GM23248 (cell line): ENCODE measurements around the gene CACNA1D. TPM values are rescaled to one million over a fixed set of nuclear protein-coding genes. Genes with fewer than 3 reads are reported as not detected.

Source experiments
- DNase-seq: peaks from one replicate; pipeline ENCODE4 v3.0.0-alpha.2; 2015
- H2AFZ ChIP-seq: fragments of 200-600 bp; sonication (generic); 2 replicates; pipeline ENCODE4 v1.6.1; 2016; ENCODE audit warnings: antibody characterized with exemption
- H3F3A ChIP-seq: fragments of 200-600 bp; sonication (generic); 2 replicates; pipeline ENCODE4 v1.6.1; 2016; ENCODE audit warnings: mild to moderate bottlenecking, antibody characterized with exemption, mixed run types; ENCODE audit not compliant: insufficient read depth
- H3K27ac ChIP-seq: fragments of 200-600 bp; sonication (generic); 2 replicates; pipeline ENCODE4 v1.5.1; 2016; ENCODE audit warnings: mild to moderate bottlenecking
- H3K27me3 ChIP-seq: fragments of 200-600 bp; sonication (generic); replicated peaks from 2 replicates; pipeline ENCODE4 v1.6.1; 2016; ENCODE audit warnings: mild to moderate bottlenecking; ENCODE audit not compliant: insufficient read depth
- H3K36me3 ChIP-seq: fragments of 200-600 bp; sonication (generic); 2 replicates; pipeline ENCODE4 v1.6.1; 2016; ENCODE audit warnings: low read depth, mild to moderate bottlenecking
- H3K4me1 ChIP-seq: fragments of 200-600 bp; sonication (generic); 2 replicates; pipeline ENCODE4 v1.6.1; 2016; ENCODE audit warnings: mild to moderate bottlenecking; ENCODE audit not compliant: insufficient read depth
- H3K4me2 ChIP-seq: fragments of 200-600 bp; sonication (generic); one replicate; pipeline ENCODE4 v1.6.1; 2016; ENCODE audit warnings: mild to moderate bottlenecking; ENCODE audit not compliant: unreplicated experiment
- H3K4me3 ChIP-seq: fragments of 200-600 bp; sonication (generic); 2 replicates; pipeline ENCODE4 v1.5.1; 2016; ENCODE audit warnings: mild to moderate bottlenecking
- H3K79me2 ChIP-seq: fragments of 200-600 bp; sonication (generic); 2 replicates; pipeline ENCODE4 v1.6.1; 2016; ENCODE audit warnings: mild to moderate bottlenecking; ENCODE audit not compliant: insufficient read depth
- H3K9ac ChIP-seq: fragments of 200-600 bp; sonication (generic); 2 replicates; pipeline ENCODE4 v1.6.1; 2016; ENCODE audit warnings: mild to moderate bottlenecking
- H3K9me2 ChIP-seq: fragments of 200-600 bp; sonication (generic); 2 replicates; pipeline ENCODE4 v1.6.1; 2016; ENCODE audit warnings: mixed run types, mild to moderate bottlenecking, moderate library complexity; ENCODE audit not compliant: insufficient read depth
- H3K9me3 ChIP-seq: fragments of 200-600 bp; sonication (generic); one replicate; pipeline ENCODE4 v1.6.1; 2017; ENCODE audit warnings: low read depth
- H4K20me1 ChIP-seq: fragments of 200-600 bp; sonication (generic); 2 replicates; pipeline ENCODE4 v1.6.0; 2016; ENCODE audit not compliant: insufficient read depth
- EZH2 ChIP-seq: fragments of 200-600 bp; sonication (generic); IDR thresholded peaks from 2 replicates; pipeline ENCODE4 v1.6.1; 2018; ENCODE audit warnings: antibody characterized with exemption, mild to moderate bottlenecking; ENCODE audit not compliant: insufficient read depth, poor library complexity, severe bottlenecking
- EZH2phosphoT487 ChIP-seq: fragments of 200-600 bp; sonication (generic); IDR thresholded peaks from 2 replicates; pipeline ENCODE4 v1.6.1; 2018; ENCODE audit warnings: antibody characterized with exemption, moderate library complexity, mild to moderate bottlenecking, low read depth; ENCODE audit not compliant: insufficient read depth
- WGBS, 2 experiments: methylation state at CpG; one replicate each; pipeline ENCODE4 v1.1.6; 2015 to 2017; ENCODE audit warnings: low lambda C conversion rate in 2 of 2, low coverage in 1 of 2; ENCODE audit errors: missing lambda C conversion rate in 2 of 2; 5-methylcytosine and 5-hydroxymethylcytosine counted together
- in situ Hi-C: fragments of 300-500 bp; cut with MboI; formaldehyde crosslinking; loops from 2 replicates; pipeline ENCODE4 v1.15.0; 2020
- polyA plus RNA-seq: library from polyadenylated mRNA; unstranded; fragments of >200 nt; fragmentation: Nextera tagmentation; extraction: Ambion mirVana; gene quantifications from 2 replicates; pipeline ENCODE4 v1.2.1, GENCODE V29; 2016
- total RNA-seq: library from RNA; depleted of rRNA; stranded (reverse); fragments of >200 nt; shearing (Covaris generic); gene quantifications from 2 replicates; pipeline ENCODE4 v1.2.3, GENCODE V29; 2014

Gene CACNA1D
- total and polyA plus RNA-seq, 2 experiments from 2014 or later: not detected

DNA sequence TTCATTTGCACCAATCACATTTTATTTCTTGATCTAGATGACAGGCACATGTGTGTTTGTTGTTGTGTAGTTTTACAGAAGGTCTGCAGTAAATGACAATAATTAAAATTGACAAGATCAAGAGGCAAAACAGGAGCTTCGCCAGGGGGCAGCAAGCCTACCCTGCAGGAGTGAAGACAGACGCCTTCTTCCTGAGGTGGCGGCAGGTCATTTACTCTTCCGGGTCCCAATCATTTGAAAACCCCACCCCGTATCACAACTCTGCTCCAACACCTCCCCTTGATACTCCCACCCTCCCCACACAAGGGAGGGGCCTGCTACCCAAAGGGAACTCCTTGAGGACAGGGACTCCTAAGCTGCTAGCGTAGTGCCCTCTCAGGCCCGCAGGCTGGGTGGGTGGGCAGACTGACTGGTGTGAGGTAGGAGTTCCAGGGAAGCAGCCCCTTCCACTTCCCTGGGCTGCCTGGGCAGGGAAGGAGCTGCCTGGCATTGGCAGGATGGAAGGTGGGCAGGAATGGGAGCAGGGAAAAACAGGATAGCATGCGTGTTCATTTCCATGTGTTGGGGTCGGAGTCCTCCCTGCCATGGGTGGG is 338.7 kb downstream of the CACNA1D start:
- in situ Hi-C loops: no loop called here

DNA sequence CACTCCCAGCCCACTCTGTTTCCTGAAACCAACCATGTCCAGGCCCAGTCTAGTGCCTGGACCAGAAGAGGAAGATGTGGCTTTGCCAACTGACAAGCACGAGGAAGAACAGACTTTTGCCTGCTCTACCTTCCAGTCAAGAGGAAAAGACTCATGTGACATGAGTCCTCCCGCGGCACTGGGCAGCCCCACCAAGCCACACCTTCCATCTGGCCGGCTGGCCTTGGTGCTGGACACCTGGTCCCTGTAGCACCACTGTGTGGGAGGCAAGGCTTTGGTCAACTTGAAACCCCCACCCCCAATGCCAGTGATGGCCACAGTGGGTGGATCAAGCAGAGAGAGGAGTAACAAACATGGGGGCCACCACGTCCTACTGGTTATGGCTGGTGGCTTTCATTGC is 339.3 kb downstream of the CACNA1D start:
- in situ Hi-C loops: no loop called here
- Histone ChIP-seq H3K27me3 (no peaks in the 10 kb centered on the region), H4K20me1 (no peaks in the 10 kb centered on the region), H3K9ac (no peak overlapping the region), H3F3A (no peaks in the 10 kb centered on the region), H3K36me3 (no peaks in the 10 kb centered on the region), H3K27ac (no peak overlapping the region), H3K4me3 (no peak overlapping the region), H3K4me1 (no peaks in the 10 kb centered on the region), H3K4me2 (no peak overlapping the region), H3K9me3 (no peaks in the 10 kb centered on the region), H3K79me2 (no peaks in the 10 kb centered on the region), H2AFZ (no peak overlapping the region), H3K9me2 (no peaks in the 10 kb centered on the region)
- DNase-seq: no peak
- no peak for TF ChIP-seq EZH2phosphoT487
- TF ChIP-seq EZH2: no peak
- WGBS, 2 experiments: 75 to 82% methylated on average over 5 of the region's 5 CpGs

More for the DNA sequence above, 338.7 kb downstream of the CACNA1D start:
- DNase-seq: no peak
- H3K9ac ChIP-seq: no peak overlapping the region
- H4K20me1 ChIP-seq: no peaks in the 10 kb centered on the region
- no peaks in the 10 kb centered on the region for H3K36me3 ChIP-seq
- H3K79me2 ChIP-seq: no peaks in the 10 kb centered on the region
- no peak overlapping the region for H2AFZ ChIP-seq
- H3K4me2 ChIP-seq: no peak overlapping the region
- H3K27me3 ChIP-seq: no peaks in the 10 kb centered on the region
- WGBS, 2 experiments: 72 to 76% methylated on average over 9 of the region's 9 CpGs
- TF ChIP-seq EZH2phosphoT487 (no peak), EZH2 (no peak)
- no peaks in the 10 kb centered on the region for H3F3A ChIP-seq
- no peak overlapping the region for H3K27ac ChIP-seq
- H3K9me3 ChIP-seq: no peaks in the 10 kb centered on the region
- no peaks in the 10 kb centered on the region for H3K9me2 ChIP-seq
- no peaks in the 10 kb centered on the region for H3K4me1 ChIP-seq
- H3K4me3 ChIP-seq: no peak overlapping the region

DNA sequence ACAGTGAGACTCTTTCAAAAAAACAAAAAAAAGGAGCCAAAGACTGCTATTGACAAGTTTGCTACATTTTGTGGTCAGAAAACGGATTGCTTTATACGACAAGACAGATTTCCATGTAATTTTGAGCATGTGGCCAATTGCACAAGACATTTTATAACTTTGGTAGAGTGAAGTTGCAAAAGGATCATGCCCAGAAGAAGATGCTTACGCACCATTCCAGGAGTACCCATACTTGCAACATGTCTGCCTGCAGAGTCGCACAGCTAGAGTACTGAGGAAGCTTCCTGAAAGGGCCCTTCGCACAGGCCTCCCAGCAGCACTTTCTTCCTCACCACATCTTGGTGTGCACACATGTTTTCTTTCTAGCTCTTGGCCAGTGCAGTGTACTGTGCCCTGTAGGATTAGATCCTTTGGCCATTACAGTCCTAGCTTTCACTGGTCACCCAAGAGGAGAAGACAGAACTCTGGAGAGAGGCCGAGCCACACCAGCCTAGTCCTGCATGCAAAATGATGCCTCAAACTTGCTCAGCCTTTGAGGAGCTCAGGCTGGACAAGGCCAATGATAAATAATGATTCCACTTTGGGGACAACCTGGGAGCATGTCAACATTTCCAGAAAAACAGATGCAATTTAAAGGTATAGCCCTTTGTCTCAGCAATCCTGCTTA is 340.2 kb downstream of the CACNA1D start:
- Histone ChIP-seq H3F3A (no peaks in the 10 kb centered on the region), H2AFZ (no peak overlapping the region), H3K27me3 (no peaks in the 10 kb centered on the region), H3K4me2 (no peak overlapping the region), H3K36me3 (no peaks in the 10 kb centered on the region), H3K79me2 (no peaks in the 10 kb centered on the region), H3K4me3 (no peak overlapping the region), H3K9me2 (no peaks in the 10 kb centered on the region), H3K9me3 (no peaks in the 10 kb centered on the region), H3K4me1 (no peaks in the 10 kb centered on the region), H3K27ac (no peak overlapping the region), H4K20me1 (no peaks in the 10 kb centered on the region), H3K9ac (no peak overlapping the region)
- DNase-seq: no peak
- 72 to 76% methylated on average over 6 of the region's 6 CpGs for WGBS, 2 experiments
- in situ Hi-C loops: no loop called here
- no peak for TF ChIP-seq EZH2phosphoT487

DNA sequence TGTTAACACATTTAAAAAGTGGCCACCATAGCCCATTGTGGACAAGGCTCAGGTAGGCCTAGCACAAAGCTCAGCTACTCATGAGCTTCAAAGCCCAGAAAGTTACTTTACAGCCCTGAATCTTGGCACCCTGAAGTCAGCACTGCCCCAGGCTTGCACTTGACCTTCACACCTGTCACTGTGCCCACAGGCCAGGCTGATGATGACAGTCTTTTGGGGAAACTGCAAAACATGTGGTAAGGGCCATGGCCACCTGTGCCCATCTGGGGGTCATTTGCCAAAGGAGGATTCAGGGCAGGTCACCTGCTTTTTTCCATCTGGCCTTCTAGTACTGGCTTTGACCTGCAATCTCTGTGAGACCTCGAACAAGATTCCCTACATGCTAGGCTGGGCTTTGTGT is 340.8 kb downstream of the CACNA1D start:
- in situ Hi-C loops: no loop called here
- TF ChIP-seq EZH2: no peak
- H3K9me3 ChIP-seq: no peaks in the 10 kb centered on the region
- no peak overlapping the region for H3K4me3 ChIP-seq
- H3K27ac ChIP-seq: no peak overlapping the region
- H3K4me1 ChIP-seq: no peaks in the 10 kb centered on the region
- no peak overlapping the region for H3K9ac ChIP-seq
- H3K36me3 ChIP-seq: no peaks in the 10 kb centered on the region
- no peaks in the 10 kb centered on the region for H3K79me2 ChIP-seq
- no peaks in the 10 kb centered on the region for H4K20me1 ChIP-seq
- H3K9me2 ChIP-seq: no peaks in the 10 kb centered on the region
- DNase-seq: no peak
- H2AFZ ChIP-seq: no peak overlapping the region
- H3F3A ChIP-seq: no peaks in the 10 kb centered on the region
- H3K27me3 ChIP-seq: no peaks in the 10 kb centered on the region
- WGBS, 2 experiments: 21 to 75% methylated on average over 1 of the region's 1 CpG
- H3K4me2 ChIP-seq: no peak overlapping the region
